GM21723 (cell line): Measurements from ENCODE around the gene ANKRD22.

Experiments
- ATAC-seq: cut with Tn5 transposase; IDR thresholded peaks from one replicate; pipeline ENCODE4 v1.9.1; 2021; ENCODE audit warnings: mild to moderate bottlenecking, moderate library complexity; ENCODE audit not compliant: unreplicated experiment

Gene ANKRD22

GRCh38 chr10:88803641-88804040, 48.0 kb downstream of the ANKRD22 start:
- ATAC-seq: no peak

- ATAC-seq: no peak
Measured at GRCh38 chr10:88802523-88803285, 48.9 kb downstream of the ANKRD22 start, which contains the start of gene LIPM. TSS of gene LIPM (plus strand) at chr10:88802730. CDS start at chr10:88802897, 167 bp downstream.

- ATAC-seq: no peak
Measured at GRCh38 chr10:88800152-88801125, 51.2 kb downstream of the ANKRD22 start.

GRCh38 chr10:88794731-88795130, 56.9 kb downstream of the ANKRD22 start:
- ATAC-seq: no peak

- peak; percentile 59 for ATAC-seq
Measured at GRCh38 chr10:88793712-88794299, 57.8 kb downstream of the ANKRD22 start.

GRCh38 chr10:88792661-88793060, 59.0 kb downstream of the ANKRD22 start:
- ATAC-seq: no peak

GRCh38 chr10:88791924-88792323, 59.7 kb downstream of the ANKRD22 start:
- no peak for ATAC-seq

GRCh38 chr10:88788924-88789323, 62.7 kb downstream of the ANKRD22 start:
- no peak for ATAC-seq

GRCh38 chr10:88787463-88787862, 64.2 kb downstream of the ANKRD22 start:
- no peak for ATAC-seq

- no peak for ATAC-seq
Measured at GRCh38 chr10:88786032-88786770, 65.4 kb downstream of the ANKRD22 start.

GRCh38 chr10:88783724-88784123, 67.9 kb downstream of the ANKRD22 start:
- no peak for ATAC-seq

GRCh38 chr10:88782222-88782621, 69.4 kb downstream of the ANKRD22 start:
- no peak for ATAC-seq

- ATAC-seq: no peak
Measured at GRCh38 chr10:88781206-88781605, 70.4 kb downstream of the ANKRD22 start.
